Hepatocyte (in vitro differentiated cells): ENCODE results near the gene UBN1. TPM values are rescaled to one million over a fixed set of nuclear protein-coding genes. Genes with fewer than 3 reads are reported as not detected.

Experiments
- DNase-seq: peaks from one replicate; pipeline ENCODE4 v3.0.0-alpha.2; 2016; ENCODE audit warnings: low spot score
- H2AFZ ChIP-seq: fragments of 200-600 bp; sonication (generic); 2 replicates; pipeline ENCODE4 v1.6.0; 2016; ENCODE audit warnings: antibody characterized with exemption, mild to moderate bottlenecking
- H3K27ac ChIP-seq: fragments of 200-600 bp; sonication (generic); 2 replicates; pipeline ENCODE4 v1.5.1; 2016; ENCODE audit warnings: mild to moderate bottlenecking
- H3K27me3 ChIP-seq: fragments of 200-600 bp; sonication (generic); 2 replicates; pipeline ENCODE4 v1.6.1; 2016
- H3K36me3 ChIP-seq: fragments of 200-600 bp; sonication (generic); replicated peaks from 2 replicates; pipeline ENCODE4 v1.5.1; 2016; ENCODE audit warnings: low read depth; ENCODE audit not compliant: insufficient read depth
- H3K4me1 ChIP-seq: fragments of 200-600 bp; sonication (generic); 2 replicates; pipeline ENCODE4 v1.5.1; 2016; ENCODE audit warnings: mild to moderate bottlenecking, moderate library complexity; ENCODE audit not compliant: insufficient read depth
- H3K4me2 ChIP-seq: fragments of 200-600 bp; sonication (generic); 2 replicates; pipeline ENCODE4 v1.6.0; 2016
- H3K4me3 ChIP-seq: fragments of 200-600 bp; sonication (generic); 2 replicates; pipeline ENCODE4 v1.5.1; 2016; ENCODE audit warnings: mild to moderate bottlenecking
- H3K79me2 ChIP-seq: fragments of 200-600 bp; sonication (generic); 2 replicates; pipeline ENCODE4 v1.6.0; 2017; ENCODE audit warnings: mild to moderate bottlenecking
- H3K9me2 ChIP-seq: fragments of 200-600 bp; sonication (generic); replicated peaks from 2 replicates; pipeline ENCODE4 v1.6.0; 2017; ENCODE audit warnings: mild to moderate bottlenecking; ENCODE audit not compliant: insufficient read depth
- H3K9me3 ChIP-seq: fragments of 200-600 bp; sonication (generic); 2 replicates; pipeline ENCODE4 v1.5.1; 2016; ENCODE audit warnings: low read depth, mild to moderate bottlenecking
- H4K20me1 ChIP-seq: fragments of 200-600 bp; sonication (generic); 2 replicates; pipeline ENCODE4 v1.6.0; 2016; ENCODE audit warnings: mild to moderate bottlenecking; ENCODE audit not compliant: insufficient read depth, poor library complexity, severe bottlenecking
- CTCF ChIP-seq: fragments of 200-600 bp; sonication (generic); IDR thresholded peaks from 2 replicates; pipeline ENCODE4 v1.5.1; 2016; ENCODE audit warnings: antibody characterized with exemption, mild to moderate bottlenecking; ENCODE audit not compliant: poor library complexity
- EZH2 ChIP-seq: fragments of 200-600 bp; sonication (generic); IDR thresholded peaks from 2 replicates; pipeline ENCODE4 v1.6.1; 2016; ENCODE audit warnings: antibody characterized with exemption, mild to moderate bottlenecking, borderline replicate concordance
- EZH2phosphoT487 ChIP-seq: fragments of 200-600 bp; sonication (generic); IDR thresholded peaks from one replicate; pipeline ENCODE4 v1.6.1; 2018; ENCODE audit warnings: antibody characterized with exemption, mild to moderate bottlenecking, low read depth, moderate library complexity; ENCODE audit not compliant: unreplicated experiment, severe bottlenecking
- whole genome bisulfite sequencing: methylation state at CpG from one replicate; pipeline ENCODE4 v1.1.6; 2016; ENCODE audit warnings: low lambda C conversion rate; ENCODE audit errors: missing lambda C conversion rate; 5-methylcytosine and 5-hydroxymethylcytosine counted together
- polyA plus RNA-seq: library from polyadenylated mRNA; unstranded; fragments of >200 nt; fragmentation: Nextera tagmentation; extraction: Ambion mirVana; gene quantifications from 2 replicates; pipeline ENCODE4 v1.2.1, GENCODE V29; 2016
- total RNA-seq: library from RNA; depleted of rRNA; stranded (reverse); fragments of >200 nt; gene quantifications from 2 replicates; pipeline ENCODE4 v1.2.3, GENCODE V29; 2014

Gene UBN1
- total and polyA plus RNA-seq, 2 experiments from 2014 or later, result 19.1 to 28.1 TPM

GRCh38 chr16:4801962-4802658, 45.2 kb upstream of the UBN1 start, which contains the start of gene ROGDI:
TSS of gene ROGDI (minus strand) at chr16:4802633. CDS start at chr16:4802571, 62 bp downstream.
- no peaks in the 10 kb centered on the region for H4K20me1 ChIP-seq
- no peaks in the 10 kb centered on the region for H3K36me3 ChIP-seq
- peak within 1 kb of the TSS; percentile 69 for H2AFZ ChIP-seq
- peak within 1 kb of the TSS; percentile 84 for H3K4me3 ChIP-seq
- no peaks in the 10 kb centered on the region for H3K9me2 ChIP-seq
- DNase-seq, result peak; percentile 89
- H3K4me1 ChIP-seq, result peaks cover 21% of the 10 kb centered on the region
- peak within 1 kb of the TSS; percentile 91 for H3K4me2 ChIP-seq
- peaks cover 3% of the 10 kb centered on the region for H3K79me2 ChIP-seq
- no peaks in the 10 kb centered on the region for H3K27me3 ChIP-seq
- 2% methylated on average over 45 of the region's 70 CpGs for WGBS
- TF ChIP-seq EZH2 (no peak), EZH2phosphoT487 (no peak), CTCF (no peak)
- H3K27ac ChIP-seq, result peak within 1 kb of the TSS; percentile 87
- H3K9me3 ChIP-seq, result no peaks in the 10 kb centered on the region

- Histone ChIP-seq H3K9me2 (no peaks in the 10 kb centered on the region), H2AFZ (peak overlapping the region; percentile 69), H4K20me1 (no peaks in the 10 kb centered on the region), H3K36me3 (no peaks in the 10 kb centered on the region), H3K9me3 (no peaks in the 10 kb centered on the region), H3K27me3 (no peaks in the 10 kb centered on the region), H3K4me3 (peak overlapping the region; percentile 84), H3K4me2 (peak overlapping the region; percentile 91), H3K79me2 (peaks cover 3% of the 10 kb centered on the region), H3K27ac (peak overlapping the region; percentile 87), H3K4me1 (peaks cover 21% of the 10 kb centered on the region)
- WGBS, result under 1% methylated on average over 36 of the region's 59 CpGs
- TF ChIP-seq EZH2phosphoT487, result no peak
- no peak for TF ChIP-seq EZH2
- no peak for TF ChIP-seq CTCF
- peak; percentile 95 for DNase-seq
Measured at GRCh38 chr16:4802659-4803287, 44.5 kb upstream of the UBN1 start.

- Histone ChIP-seq H3K9me3 (no peaks in the 10 kb centered on the region), H3K36me3 (no peaks in the 10 kb centered on the region), H3K4me1 (peaks cover 21% of the 10 kb centered on the region), H3K4me3 (peak overlapping the region; percentile 84), H4K20me1 (no peaks in the 10 kb centered on the region), H3K27me3 (no peaks in the 10 kb centered on the region), H3K27ac (peak overlapping the region; percentile 87), H3K9me2 (no peaks in the 10 kb centered on the region), H3K79me2 (peaks cover 3% of the 10 kb centered on the region), H2AFZ (no peak overlapping the region), H3K4me2 (peak overlapping the region; percentile 91)
- DNase-seq, result no peak
- TF ChIP-seq EZH2 (no peak), EZH2phosphoT487 (no peak), CTCF (no peak)
- WGBS, result 65% methylated on average over 8 of the region's 8 CpGs
Measured at GRCh38 chr16:4803401-4803844, 43.9 kb upstream of the UBN1 start.
